NCI-H226 (cell line): ENCODE measurements around the gene EDRF1.

Experiments used
- DNase-seq: peaks from one replicate; pipeline ENCODE4 v3.0.0-alpha.2; 2015

EDRF1 gene

DNA sequence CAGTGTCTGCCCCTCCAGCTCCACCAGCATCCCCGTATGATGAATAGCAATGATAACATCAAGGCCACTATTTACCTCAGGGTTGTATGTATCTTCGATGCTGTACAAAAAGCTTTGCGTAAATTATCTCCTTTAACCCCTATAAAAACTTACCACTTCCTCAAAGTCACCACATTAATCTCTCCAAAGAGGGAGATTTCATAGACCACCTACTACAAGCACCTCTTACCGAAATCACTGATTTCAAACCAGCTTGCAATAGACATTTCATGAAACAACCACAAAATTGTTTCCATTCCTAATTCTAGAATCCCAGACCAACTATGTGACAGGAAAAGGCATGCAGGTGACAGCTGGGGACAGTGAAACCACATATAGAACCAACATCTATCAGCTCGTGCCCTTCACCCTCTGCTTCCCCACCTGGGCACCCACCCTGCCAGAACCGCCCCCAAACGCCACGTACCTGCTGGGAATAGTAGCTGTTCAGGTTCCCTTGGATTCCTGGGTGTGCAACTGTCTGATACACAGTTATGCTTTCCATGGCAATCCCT, 76.2 kb downstream of the EDRF1 start:
- DNase-seq: no peak

DNA sequence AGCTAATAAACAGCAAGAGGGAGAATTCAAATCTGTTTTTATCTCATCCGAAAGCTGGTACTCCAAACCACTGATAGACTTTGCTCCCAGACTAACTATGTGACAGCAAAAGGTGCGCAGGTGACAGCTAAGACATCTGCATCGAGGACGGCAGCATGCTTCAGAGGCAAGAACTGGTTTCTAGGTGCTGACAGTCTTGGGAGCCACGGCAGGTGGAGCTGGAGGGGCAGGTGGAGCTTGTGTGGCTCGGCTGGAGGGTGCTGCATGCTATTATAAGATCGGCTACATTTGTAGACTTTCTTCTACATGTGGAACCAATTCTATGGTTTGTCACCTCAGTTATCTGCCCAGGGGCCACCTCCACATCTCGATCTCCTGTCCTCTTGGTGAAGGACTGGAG, 77.9 kb downstream of the EDRF1 start:
- no peak for DNase-seq

DNA sequence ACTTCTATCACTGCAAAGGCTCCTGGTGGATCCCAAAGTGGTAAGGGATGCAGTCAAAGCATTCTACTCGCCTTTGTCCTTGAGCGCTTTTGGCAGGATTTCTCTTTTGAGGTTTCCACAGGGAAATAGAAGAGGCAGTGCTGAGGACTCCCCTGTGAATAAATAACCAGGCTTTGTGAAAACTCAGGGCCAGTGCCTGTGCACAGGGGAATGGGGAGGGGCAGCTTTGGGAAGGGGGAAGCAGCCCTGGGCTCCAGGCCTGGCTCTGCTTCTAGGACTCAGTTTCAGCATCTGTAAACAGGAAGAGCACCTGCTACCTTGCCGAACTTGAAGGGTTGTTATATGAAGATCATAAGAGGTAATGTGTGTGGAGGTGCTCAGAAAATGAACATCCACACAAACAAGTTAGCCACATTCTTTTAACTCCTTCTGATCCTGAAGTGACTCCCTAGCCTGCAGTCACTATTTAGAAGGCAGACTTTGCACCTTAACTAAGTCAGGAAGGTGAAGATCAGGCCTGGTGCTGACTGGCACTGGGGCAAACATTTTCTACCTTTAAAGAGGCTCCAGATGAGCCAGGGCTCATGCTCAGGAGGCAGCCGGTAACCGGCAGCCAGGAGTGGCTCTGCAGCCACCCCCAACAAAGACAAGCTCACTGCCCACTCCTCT, 78.6 kb downstream of the EDRF1 start:
- DNase-seq: no peak

GRCh38 chr10:125799451-125800182, 80.1 kb downstream of the EDRF1 start:
- no peak for DNase-seq

DNA sequence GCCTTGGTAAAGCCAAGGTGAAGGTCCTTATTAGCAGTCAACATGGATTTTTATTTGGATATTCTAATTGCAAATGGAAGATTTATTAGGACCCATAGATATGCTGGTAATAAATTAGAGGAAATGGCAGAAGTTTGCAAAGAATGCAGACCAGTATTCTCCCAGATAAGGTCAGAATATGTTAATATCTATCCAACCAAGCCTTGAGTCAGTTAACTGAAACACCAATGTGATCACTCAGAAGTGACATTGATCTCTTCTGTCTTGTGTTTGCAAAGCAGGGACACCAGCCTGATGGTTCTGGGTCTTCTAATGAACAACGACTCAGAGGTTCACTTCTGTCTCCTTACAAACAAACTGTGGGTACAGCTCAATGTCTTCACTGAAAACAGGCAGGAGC, 82.1 kb downstream of the EDRF1 start:
- no peak for DNase-seq

GRCh38 chr10:125802131-125802530, 82.6 kb downstream of the EDRF1 start:
- no peak for DNase-seq

DNA sequence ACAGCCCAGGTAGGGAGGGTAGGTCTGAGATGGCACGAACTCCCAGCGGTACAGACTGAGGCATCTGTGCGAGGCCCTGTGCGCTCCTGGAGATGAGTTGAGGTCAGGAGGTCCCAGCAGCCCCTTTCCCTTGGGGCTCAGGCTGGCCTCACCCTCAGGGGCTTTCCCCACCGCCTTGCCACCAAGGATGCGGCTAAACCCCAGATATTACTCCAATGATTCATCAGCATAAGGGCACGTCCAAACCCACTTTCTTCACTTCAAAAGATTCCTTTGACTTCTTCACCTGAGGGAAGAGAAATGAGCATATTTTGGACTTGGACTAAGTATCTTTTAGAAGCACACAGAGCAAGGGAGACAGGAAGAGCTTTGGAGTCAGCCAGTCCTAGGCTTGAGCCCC, 83.2 kb downstream of the EDRF1 start:
- DNase-seq: no peak

GRCh38 chr10:125808047-125808446, 88.5 kb downstream of the EDRF1 start:
- DNase-seq: no peak

GRCh38 chr10:125811251-125811650, 91.7 kb downstream of the EDRF1 start:
- no peak for DNase-seq

DNA sequence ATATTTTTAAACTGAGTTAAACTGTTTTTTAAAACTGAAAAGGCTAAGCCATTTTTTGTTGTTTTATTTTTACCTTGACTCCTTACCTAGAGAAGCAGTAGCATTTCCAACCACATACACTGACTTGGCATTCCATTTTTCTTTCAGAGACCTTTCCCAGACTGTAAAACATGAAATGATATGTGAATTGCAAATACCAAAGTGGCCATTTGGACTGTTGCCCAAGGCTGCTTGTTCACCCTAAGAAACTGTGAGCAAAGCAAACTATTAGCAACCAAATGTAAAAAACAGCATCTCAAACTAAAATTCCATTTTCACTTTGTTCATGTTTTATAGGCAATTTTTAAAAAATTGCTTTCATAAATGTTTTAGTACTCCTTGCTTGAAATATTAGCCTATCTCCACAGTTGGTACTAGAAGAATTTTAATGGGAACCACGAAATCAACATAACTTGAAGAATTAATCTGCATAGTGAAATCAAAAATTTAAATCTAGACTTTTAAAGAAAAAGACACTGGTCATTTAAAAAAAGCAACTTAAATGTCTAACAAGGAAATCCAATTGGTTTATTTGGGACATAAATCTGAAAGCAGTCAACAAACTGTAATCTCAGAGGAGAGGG, 92.7 kb downstream of the EDRF1 start:
- no peak for DNase-seq
